Measurements from ENCODE around the gene UQCRFS1.

GRCh38 chr19:29194658-29195057, 18.3 kb downstream of the UQCRFS1 start:
- TF ChIP-seq CTCF (IDR thresholded peaks at IDR 0.05): no peak
- TF ChIP-seq POLR2A (IDR thresholded peaks at IDR 0.05): no peak

Measured in uterus (tissue), 2 donors.